AG04449 (cell line): ENCODE data around the gene SEPTIN10.
"Not testable (repeated sequence)": the region's sequence is repeated elsewhere in the genome, so short reads cannot be mapped to it uniquely, and the experiment has no call there.

Experiments used
- CTCF ChIA-PET: fragments of 350-600 bp; formaldehyde crosslinking; extraction: SDS; loops from one replicate; lab custom pipeline; 2021; ENCODE audit warnings: antibody characterized with exemption; lab: Yijun Ruan, JAX
- POLR2A ChIA-PET: fragments of 400-600, 350-600 bp; formaldehyde crosslinking; extraction: SDS; loops from one replicate; lab custom pipeline; 2020; ENCODE audit warnings: antibody characterized with exemption, inconsistent platforms; lab: Yijun Ruan, JAX
- DNase-seq: peaks from one replicate; pipeline ENCODE4 v3.0.0-alpha.2; 2010; ENCODE audit warnings: low read depth, low spot score
- H3K4me3 ChIP-seq: 2 replicates; pipeline ENCODE4 v1.5.1; 2011; ENCODE audit warnings: low read depth, mild to moderate bottlenecking, control low read depth, low read length
- TF ChIP-seq, protein P1 (sequence below): IDR thresholded peaks from one replicate; pipeline ENCODE4 v1.5.1; 2011; ENCODE audit warnings: mild to moderate bottlenecking, moderate library complexity, low read length, control low read depth, inconsistent platforms; ENCODE audit not compliant: insufficient read depth; ENCODE audit errors: missing control alignments

The SEPTIN10 gene

DNA sequence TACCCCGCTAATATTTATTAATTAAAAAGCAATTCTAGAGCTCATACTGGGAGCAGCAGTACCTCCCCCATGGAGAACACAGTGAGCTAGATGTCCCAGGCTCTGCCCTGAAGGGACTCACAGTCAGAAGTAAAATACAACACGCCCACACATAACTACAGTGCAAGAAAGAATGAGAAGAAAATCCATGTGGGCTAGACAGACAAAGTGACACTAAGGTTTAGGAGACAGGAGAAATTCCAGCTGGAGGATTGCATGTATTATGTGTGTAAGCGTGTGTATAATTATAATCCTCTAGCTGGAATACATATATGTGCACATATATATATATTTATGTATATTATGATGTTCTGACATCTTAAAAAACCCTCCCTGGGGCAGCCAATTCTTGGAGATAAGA lies 16.1 kb upstream of the SEPTIN10 start:
- TF ChIP-seq, protein P1, sequence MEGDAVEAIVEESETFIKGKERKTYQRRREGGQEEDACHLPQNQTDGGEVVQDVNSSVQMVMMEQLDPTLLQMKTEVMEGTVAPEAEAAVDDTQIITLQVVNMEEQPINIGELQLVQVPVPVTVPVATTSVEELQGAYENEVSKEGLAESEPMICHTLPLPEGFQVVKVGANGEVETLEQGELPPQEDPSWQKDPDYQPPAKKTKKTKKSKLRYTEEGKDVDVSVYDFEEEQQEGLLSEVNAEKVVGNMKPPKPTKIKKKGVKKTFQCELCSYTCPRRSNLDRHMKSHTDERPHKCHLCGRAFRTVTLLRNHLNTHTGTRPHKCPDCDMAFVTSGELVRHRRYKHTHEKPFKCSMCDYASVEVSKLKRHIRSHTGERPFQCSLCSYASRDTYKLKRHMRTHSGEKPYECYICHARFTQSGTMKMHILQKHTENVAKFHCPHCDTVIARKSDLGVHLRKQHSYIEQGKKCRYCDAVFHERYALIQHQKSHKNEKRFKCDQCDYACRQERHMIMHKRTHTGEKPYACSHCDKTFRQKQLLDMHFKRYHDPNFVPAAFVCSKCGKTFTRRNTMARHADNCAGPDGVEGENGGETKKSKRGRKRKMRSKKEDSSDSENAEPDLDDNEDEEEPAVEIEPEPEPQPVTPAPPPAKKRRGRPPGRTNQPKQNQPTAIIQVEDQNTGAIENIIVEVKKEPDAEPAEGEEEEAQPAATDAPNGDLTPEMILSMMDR, result no peak
- no peak overlapping the region for H3K4me3 ChIP-seq

DNA sequence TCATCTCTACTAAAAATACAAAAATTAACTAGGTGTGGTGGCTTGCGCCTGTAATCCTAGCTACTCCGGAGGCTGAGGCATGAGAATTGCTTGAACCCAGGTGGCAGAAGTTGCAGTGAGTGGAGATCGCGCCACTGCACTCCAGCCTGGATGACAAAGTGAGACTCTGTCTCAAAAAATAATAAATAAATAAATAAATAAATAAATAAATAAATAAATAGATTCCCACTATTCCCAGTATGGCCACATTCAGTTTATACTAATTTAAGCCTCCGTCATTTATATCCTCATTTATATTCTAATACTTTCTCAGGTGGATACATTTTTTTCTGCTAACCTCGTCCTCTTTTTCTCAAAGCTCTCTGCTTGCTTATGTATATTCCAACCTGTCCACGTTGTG lies 14.6 kb upstream of the SEPTIN10 start:
- CTCF ChIA-PET, result interaction anchor here (2.2 kb wide), 1 partner anchor 11 kb away, joined by 6 read pairs; no protein-coding TSS in a partner anchor
- H3K4me3 ChIP-seq, POLR2A ChIA-PET, DNase-seq: not testable (repeated sequence)

More for the DNA sequence above, 16.1 kb upstream of the SEPTIN10 start:
- DNase-seq, result no peak
- ChIA-PET POLR2A (no interaction called here), CTCF (interaction anchor here (2.2 kb wide), 1 partner anchor 9 kb away, joined by 6 read pairs; no protein-coding TSS in a partner anchor)

DNA sequence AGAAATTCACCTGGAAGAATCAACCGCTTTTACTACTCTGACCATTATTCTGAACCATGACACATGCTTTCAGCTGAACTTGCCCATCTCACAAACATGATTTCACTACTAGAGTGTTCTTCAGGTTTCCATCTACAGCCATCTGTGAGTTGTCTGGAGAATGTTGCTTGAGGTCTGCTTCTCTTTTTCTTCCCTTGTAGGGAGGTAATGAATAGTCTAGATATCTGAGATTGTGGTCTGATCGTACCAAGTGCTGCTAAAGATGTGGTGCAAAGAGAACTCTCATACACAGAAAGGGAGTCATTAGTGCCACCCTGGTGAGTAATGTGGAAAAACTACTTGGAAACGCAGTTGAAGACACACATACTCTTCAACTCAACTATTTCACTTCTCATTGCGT lies 10.6 kb upstream of the SEPTIN10 start:
- ChIA-PET CTCF (no interaction called here), POLR2A (no interaction called here)
- no peak overlapping the region for H3K4me3 ChIP-seq
- TF ChIP-seq, protein P1, result no peak
- no peak for DNase-seq

DNA sequence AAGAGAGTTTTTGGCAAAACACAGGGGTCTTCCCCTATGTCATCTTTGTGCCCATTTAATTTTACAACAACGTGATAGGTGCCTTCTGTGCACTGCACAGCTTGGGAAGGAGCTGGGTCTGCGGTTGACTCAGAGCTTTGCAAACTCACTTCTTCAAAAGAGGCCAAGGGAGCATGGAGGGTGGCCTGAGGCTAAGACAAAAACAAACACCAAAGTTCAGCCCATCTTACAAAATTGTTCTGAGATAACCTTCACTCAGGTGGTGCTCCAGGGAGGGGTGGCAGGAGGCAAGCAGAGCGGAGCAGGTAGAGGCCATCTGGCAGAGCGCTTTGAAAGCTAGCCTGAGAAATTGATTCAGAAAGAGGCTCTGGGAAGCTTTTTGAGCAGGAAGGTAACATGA lies 10.2 kb upstream of the SEPTIN10 start:
- DNase-seq, result no peak
- CTCF ChIA-PET, result no interaction called here
- TF ChIP-seq, protein P1, result no peak
- POLR2A ChIA-PET, result no interaction called here
- no peak overlapping the region for H3K4me3 ChIP-seq

DNA sequence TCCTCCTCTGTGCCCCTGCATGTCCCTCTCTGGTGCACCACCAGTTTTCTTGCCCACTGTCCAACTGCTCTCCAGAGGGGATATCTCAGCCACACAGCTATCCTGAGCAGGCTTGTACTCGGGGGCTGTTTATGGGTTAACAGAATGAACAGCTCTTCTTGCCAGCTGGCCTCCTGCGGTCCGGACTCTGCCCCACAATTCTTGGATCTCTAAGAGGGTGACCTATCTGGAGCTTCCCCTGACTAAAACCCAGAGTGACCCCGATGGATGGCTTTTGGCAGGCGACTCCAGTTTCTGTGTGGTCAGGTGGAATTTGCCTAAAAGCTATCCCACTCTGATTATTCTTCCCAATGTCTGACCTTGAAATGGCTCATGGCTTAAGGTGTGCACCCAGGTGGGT lies 9.5 kb upstream of the SEPTIN10 start:
- TF ChIP-seq, protein P1, result no peak
- no peak for DNase-seq
- no peak overlapping the region for H3K4me3 ChIP-seq
- CTCF ChIA-PET, result no interaction called here
- POLR2A ChIA-PET, result no interaction called here

DNA sequence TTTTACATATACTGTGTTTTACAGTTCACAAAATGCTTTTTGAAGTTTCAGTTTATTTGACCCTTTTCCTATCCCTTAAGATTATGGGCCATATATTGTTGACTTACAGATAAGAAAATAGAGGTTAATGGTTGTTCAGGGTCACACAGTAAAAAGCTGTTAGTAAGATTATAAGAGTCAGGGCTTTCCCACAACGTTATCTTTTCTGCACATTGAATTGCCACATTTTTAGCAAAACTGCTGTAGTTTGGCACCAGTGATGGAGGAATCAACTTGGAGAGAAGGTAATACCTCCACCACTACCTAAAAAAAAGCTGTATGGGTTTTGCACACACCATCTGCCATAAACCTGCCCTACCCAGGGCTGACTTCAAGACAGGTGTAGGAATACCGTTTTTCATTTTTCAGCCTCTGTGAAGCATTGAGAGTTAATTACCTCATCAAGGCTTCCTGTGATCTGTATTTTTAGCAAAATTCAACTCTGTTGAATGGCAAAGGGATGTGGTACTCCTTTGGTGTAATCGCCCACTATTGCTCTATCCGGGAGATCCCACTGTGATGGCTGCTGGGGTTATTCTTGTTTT lies 5.4 kb upstream of the SEPTIN10 start:
- H3K4me3 ChIP-seq, result no peak overlapping the region
- no peak for DNase-seq
- ChIA-PET CTCF (no interaction called here), POLR2A (no interaction called here)
- TF ChIP-seq, protein P1, result no peak

DNA sequence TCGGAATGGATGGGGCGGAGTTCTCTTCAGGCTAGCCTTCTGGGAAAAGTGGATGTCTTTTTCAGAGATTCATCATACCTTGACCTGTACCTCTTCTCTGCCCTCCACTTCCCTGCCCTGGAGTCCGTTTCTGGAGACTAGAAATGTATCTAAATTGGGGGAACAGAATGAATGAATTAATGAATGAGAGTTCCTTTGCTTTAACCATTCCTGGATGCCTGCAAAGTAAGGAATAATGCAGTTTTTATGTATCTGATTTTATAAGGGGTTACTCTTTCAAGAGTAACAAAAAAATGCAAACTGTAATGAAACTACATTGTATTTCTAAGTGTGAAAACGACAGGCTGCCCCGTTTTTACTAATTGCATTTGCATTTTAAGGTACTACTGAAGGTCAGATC lies 2.4 kb upstream of the SEPTIN10 start:
- no peak for DNase-seq
- H3K4me3 ChIP-seq, result peak overlapping the region; percentile 10; the same call in 1 of the 2 replicates
- CTCF ChIA-PET, result interaction anchor here (0.9 kb wide), 1 partner anchor 119 kb away, joined by 3 read pairs; no protein-coding TSS in a partner anchor
- TF ChIP-seq, protein P1, result no peak
- POLR2A ChIA-PET, result no interaction called here
